SU-DHL-6 (cell line): ENCODE results near the gene SORBS2.

Experiments
- H2AFZ ChIP-seq: fragments of 200-600 bp; sonication (generic); 2 replicates; pipeline ENCODE4 v1.6.1; 2014; ENCODE audit warnings: low read depth, mild to moderate bottlenecking, moderate library complexity, mixed read lengths, antibody characterized with exemption, low read length; ENCODE audit not compliant: severe bottlenecking
- H3F3A ChIP-seq: fragments of 200-600 bp; shearing (Covaris generic); 2 replicates; pipeline ENCODE4 v1.6.0; 2016; ENCODE audit warnings: antibody characterized with exemption, mild to moderate bottlenecking; ENCODE audit not compliant: insufficient read depth
- H3K27ac ChIP-seq: fragments of 200-600 bp; sonication (generic); 2 replicates; pipeline ENCODE4 v1.5.1; 2016; ENCODE audit warnings: low read depth, mild to moderate bottlenecking, low read length, moderate library complexity, mixed read lengths
- H3K27me3 ChIP-seq: fragments of 200-600 bp; sonication (generic), shearing (Covaris generic); 2 replicates; pipeline ENCODE4 v1.6.0; 2014; ENCODE audit warnings: mild to moderate bottlenecking, low read length
- H3K36me3 ChIP-seq: fragments of 200-600 bp; sonication (generic); 2 replicates; pipeline ENCODE4 v1.6.1; 2014; ENCODE audit warnings: mild to moderate bottlenecking, low read length, mixed read lengths
- H3K4me2 ChIP-seq: fragments of 300-600, 200-600 bp; shearing (Covaris generic), sonication (generic); 2 replicates; pipeline ENCODE4 v1.6.0; 2014; ENCODE audit warnings: low read length, low read depth, mild to moderate bottlenecking; ENCODE audit not compliant: poor library complexity, severe bottlenecking
- H3K4me3 ChIP-seq: fragments of 200-600 bp; sonication (generic); 2 replicates; pipeline ENCODE4 v1.5.1; 2014; ENCODE audit warnings: antibody characterized with exemption, low read length, mild to moderate bottlenecking, mixed read lengths; ENCODE audit not compliant: insufficient read depth, poor library complexity, severe bottlenecking
- H3K79me2 ChIP-seq: fragments of 200-600 bp; sonication (generic); 2 replicates; pipeline ENCODE4 v1.6.1; 2014; ENCODE audit warnings: mild to moderate bottlenecking, low read length, moderate library complexity; ENCODE audit not compliant: insufficient read depth
- H3K9ac ChIP-seq: fragments of 200-600 bp; sonication (generic); 2 replicates; pipeline ENCODE4 v1.7.0; 2014; ENCODE audit warnings: mild to moderate bottlenecking, low read length
- H3K9me2 ChIP-seq: fragments of 200-600 bp; sonication (generic); replicated peaks from 2 replicates; pipeline ENCODE4 v1.6.1; 2014; ENCODE audit warnings: low read length; ENCODE audit not compliant: insufficient read depth
- H3K9me3 ChIP-seq: fragments of 200-600 bp; sonication (generic); 2 replicates; pipeline ENCODE4 v1.6.1; 2014; ENCODE audit warnings: low read length, mixed read lengths; ENCODE audit not compliant: insufficient read depth
- H4K20me1 ChIP-seq: fragments of 200-600 bp; sonication (generic); 2 replicates; pipeline ENCODE4 v1.6.1; 2014; ENCODE audit warnings: low read depth, mild to moderate bottlenecking, antibody characterized with exemption, low read length, moderate library complexity, mixed read lengths
- CTCF ChIP-seq: fragments of 200-600 bp; sonication (generic); IDR thresholded peaks from one replicate; pipeline ENCODE4 v1.5.1; 2017; ENCODE audit warnings: antibody characterized with exemption, mild to moderate bottlenecking, low read length, moderate library complexity; ENCODE audit not compliant: insufficient read depth, poor library complexity, severe bottlenecking
- EZH2phosphoT487 ChIP-seq: fragments of 200-600 bp; sonication (generic), shearing (Covaris generic); conservative IDR thresholded peaks from 2 replicates; pipeline ENCODE4 v1.6.1; 2018; ENCODE audit warnings: mild to moderate bottlenecking, antibody characterized with exemption, low read length, moderate library complexity, mixed read lengths

The SORBS2 gene

GRCh38 chr4:185535612-185536410 is 276.2 kb downstream of the SORBS2 start:
- H3K79me2 ChIP-seq, result no peaks in the 10 kb centered on the region
- H3K4me2 ChIP-seq, result no peak overlapping the region
- H3K9ac ChIP-seq, result no peak overlapping the region
- no peaks in the 10 kb centered on the region for H3K9me3 ChIP-seq
- TF ChIP-seq CTCF (no peak), EZH2phosphoT487 (no peak)
- H3K9me2 ChIP-seq, result no peaks in the 10 kb centered on the region
- no peaks in the 10 kb centered on the region for H3K27me3 ChIP-seq
- H4K20me1 ChIP-seq, result no peaks in the 10 kb centered on the region
- H3K27ac ChIP-seq, result no peak overlapping the region
- H3F3A ChIP-seq, result no peaks in the 10 kb centered on the region
- H3K4me3 ChIP-seq, result no peak overlapping the region
- no peak overlapping the region for H2AFZ ChIP-seq
- H3K36me3 ChIP-seq, result no peaks in the 10 kb centered on the region
